Measurements from ENCODE around the gene LDB1.

DNA sequence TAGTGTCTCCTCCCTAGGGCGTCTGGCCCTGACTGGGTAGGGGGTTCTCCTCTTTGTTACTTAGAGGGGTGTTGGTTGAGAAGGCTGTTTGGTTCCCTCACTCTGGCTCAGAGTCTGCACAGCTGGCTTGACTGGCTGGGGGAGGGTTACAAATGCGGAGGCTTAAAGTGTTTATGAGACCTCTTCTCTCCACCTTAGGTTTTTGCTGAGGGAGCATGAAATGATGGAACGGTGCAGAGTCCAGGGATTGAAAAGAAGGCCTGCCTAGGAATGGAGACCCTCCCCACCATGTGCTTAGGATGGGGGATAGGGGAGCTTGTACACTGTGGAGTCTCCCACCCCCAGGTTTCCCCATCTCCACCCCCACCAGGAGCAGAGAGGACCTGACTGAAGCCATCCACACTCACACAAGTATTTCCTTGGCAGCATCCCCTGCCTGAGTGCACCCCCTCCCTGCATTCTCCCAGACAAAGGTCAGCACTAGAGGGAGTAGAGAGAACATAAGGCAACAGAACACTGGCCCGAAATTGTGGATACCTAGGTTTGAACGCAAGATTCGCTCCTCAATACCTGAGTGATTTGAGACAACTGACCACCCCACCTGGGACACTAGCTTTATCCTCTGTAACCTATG lies 1.7 kb upstream of the LDB1 start:
- TF ChIP-seq POLR2A (IDR thresholded peaks at IDR 0.05) (no peak), CTCF (IDR thresholded peaks at IDR 0.05) (peak in 1 of 5 experiments; percentile 8)
